Activated naive CD4-positive, alpha-beta T cell treated with anti-CD3 and anti-CD28 coated beads for 36 hours (primary cell): ENCODE measurements around the gene ZFHX3. TPM values are rescaled to one million over a fixed set of nuclear protein-coding genes. Genes with fewer than 3 reads are reported as not detected.

Experiments used
- CTCF ChIA-PET: fragments of 350-600 bp; sonication (Branson Sonifier 250); formaldehyde crosslinking; loops from one replicate; lab custom pipeline; 2021; ENCODE audit warnings: antibody characterized with exemption; lab: Charles Lee
- DNase-seq: peaks from one replicate; pipeline ENCODE4 v3.0.0-alpha.2; 2020
- H3K27ac Mint-ChIP-seq: one replicate; pipeline ENCODE4 v1.8.0; 2021; ENCODE audit warnings: mild to moderate bottlenecking, mixed read lengths
- H3K27me3 Mint-ChIP-seq: one replicate; pipeline ENCODE4 v1.8.0; 2021; ENCODE audit warnings: low read depth, mixed read lengths
- H3K36me3 Mint-ChIP-seq: one replicate; pipeline ENCODE4 v1.8.0; 2021; ENCODE audit warnings: low read depth, mixed read lengths
- H3K4me1 Mint-ChIP-seq: one replicate; pipeline ENCODE4 v1.8.0; 2021; ENCODE audit warnings: low read depth, mixed read lengths
- H3K4me3 Mint-ChIP-seq: one replicate; pipeline ENCODE4 v1.8.0; 2021; ENCODE audit warnings: mild to moderate bottlenecking, moderate library complexity, mixed read lengths
- H3K9me3 Mint-ChIP-seq: one replicate; pipeline ENCODE4 v1.8.0; 2021; ENCODE audit warnings: mixed read lengths
- intact Hi-C: fragments of 100-400 bp; cut with micrococcal nuclease; formaldehyde crosslinking; loops from one replicate; pipeline ENCODE4 v1.15.1; 2023
- total RNA-seq, 2 experiments: library from RNA; stranded (reverse); gene quantifications; one replicate each; pipeline ENCODE4 v1.2.3, GENCODE V29; 2021

The ZFHX3 gene
- total RNA-seq, 2 experiments from 2014 or later: 0.44 to 0.72 TPM

DNA sequence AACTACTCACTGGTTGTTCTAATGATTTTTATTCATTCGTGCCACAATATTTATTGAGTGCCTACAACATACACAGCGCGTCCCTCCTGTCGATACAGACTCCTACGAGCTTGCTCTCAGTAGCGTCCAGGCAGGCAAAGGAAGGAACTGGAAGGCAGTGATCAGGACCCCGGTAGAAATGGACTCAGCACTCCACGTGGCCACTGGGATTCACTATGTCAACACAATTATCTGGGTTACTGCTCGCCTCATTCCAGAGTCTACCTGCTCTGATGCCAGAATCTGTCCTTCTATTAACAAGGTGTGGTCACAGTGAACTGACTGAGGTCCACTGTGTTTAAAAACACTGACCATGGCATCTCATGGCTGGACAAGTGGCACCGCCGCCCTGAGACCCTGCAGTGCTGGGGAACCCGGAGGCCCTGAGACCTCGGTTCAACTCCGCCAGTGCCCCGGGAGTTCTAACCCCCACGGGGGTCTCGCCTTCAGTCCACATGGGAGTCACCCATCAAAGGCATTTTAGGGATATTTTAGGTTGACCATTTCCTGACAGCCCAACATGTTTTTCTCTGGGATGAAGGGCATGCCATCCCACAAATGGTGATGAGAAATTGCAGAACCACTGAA lies 71.4 kb downstream of the ZFHX3 start:
- no peak for DNase-seq
- Mint-ChIP-seq H3K4me3 (no peak overlapping the region), H3K9me3 (no peaks in the 10 kb centered on the region), H3K4me1 (no peaks in the 10 kb centered on the region), H3K27ac (no peak overlapping the region), H3K36me3 (no peaks in the 10 kb centered on the region), H3K27me3 (no peaks in the 10 kb centered on the region)
- intact Hi-C loops: no loop called here
- CTCF ChIA-PET: no interaction called here

DNA sequence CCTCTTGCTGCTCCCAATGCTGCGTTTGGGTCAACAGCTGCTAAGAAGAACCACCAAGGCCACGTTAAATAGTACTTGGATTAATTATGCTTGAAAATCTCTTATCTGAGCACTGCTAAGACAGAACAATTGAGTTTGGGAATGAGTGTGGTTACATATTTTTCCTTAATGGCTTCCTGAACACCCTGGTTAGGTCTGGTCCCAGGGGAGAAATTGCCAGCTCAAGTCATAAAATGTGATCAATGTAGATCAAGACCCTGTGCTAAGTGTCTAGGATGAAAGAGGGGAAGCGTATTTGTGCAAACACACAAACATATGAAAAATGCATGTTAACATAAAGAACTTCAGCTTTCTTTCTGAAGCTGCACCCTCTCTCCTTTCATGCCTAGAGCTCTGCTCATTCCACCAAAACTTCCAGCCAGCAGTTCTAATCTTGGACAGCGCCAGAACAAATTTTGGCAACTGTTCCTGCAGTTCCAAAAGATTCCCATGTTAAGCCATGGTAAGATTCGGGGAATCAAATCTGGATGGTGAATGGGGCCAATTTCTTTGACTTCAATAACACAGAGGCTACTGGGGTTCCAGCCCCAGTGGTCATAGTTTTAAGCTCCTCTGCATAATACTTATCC lies 72.0 kb downstream of the ZFHX3 start:
- Mint-ChIP-seq H3K4me1 (no peaks in the 10 kb centered on the region), H3K27ac (no peak overlapping the region), H3K27me3 (no peaks in the 10 kb centered on the region), H3K9me3 (no peaks in the 10 kb centered on the region), H3K36me3 (no peaks in the 10 kb centered on the region), H3K4me3 (no peak overlapping the region)
- intact Hi-C loops: no loop called here
- CTCF ChIA-PET: no interaction called here
- DNase-seq: no peak

DNA sequence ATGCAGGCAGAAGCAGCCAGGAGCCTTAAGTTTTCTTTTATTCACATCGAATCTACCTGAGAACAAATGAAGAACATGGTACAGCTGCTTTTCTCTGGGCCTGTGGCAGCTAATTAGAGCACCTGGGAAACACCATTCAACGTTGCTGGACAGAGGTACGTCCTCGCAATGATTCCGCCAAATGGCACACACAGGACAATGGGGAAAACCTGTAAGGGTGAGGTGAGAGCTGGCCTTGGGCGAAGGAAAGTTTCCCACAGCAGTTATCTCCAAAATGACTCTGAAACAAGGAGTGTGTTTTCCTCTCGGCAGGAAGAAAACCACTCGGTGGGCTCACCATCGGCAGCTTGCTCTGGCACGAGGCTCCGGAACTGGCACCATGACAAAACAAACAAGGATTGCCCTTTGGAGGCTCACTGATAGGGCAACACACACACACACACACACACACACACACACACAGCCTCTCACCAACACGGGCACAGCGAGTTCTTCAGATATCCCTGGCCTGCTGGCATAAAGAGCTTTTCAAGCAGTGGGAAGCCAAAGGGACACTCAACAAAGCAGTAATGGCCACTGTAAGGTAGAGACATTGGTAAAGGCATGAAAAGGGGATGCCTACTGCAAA lies 73.7 kb downstream of the ZFHX3 start:
- H3K4me1 Mint-ChIP-seq: no peaks in the 10 kb centered on the region
- H3K36me3 Mint-ChIP-seq: no peaks in the 10 kb centered on the region
- CTCF ChIA-PET: no interaction called here
- no peak for DNase-seq
- intact Hi-C loops: no loop called here
- no peak overlapping the region for H3K4me3 Mint-ChIP-seq
- H3K27me3 Mint-ChIP-seq: no peaks in the 10 kb centered on the region
- no peak overlapping the region for H3K27ac Mint-ChIP-seq
- no peaks in the 10 kb centered on the region for H3K9me3 Mint-ChIP-seq

GRCh38 chr16:72972878-72973571 lies 74.9 kb downstream of the ZFHX3 start:
- no peak for DNase-seq
- H3K9me3 Mint-ChIP-seq: no peaks in the 10 kb centered on the region
- intact Hi-C loops: no loop called here
- CTCF ChIA-PET: no interaction called here
- no peaks in the 10 kb centered on the region for H3K4me1 Mint-ChIP-seq
- H3K27me3 Mint-ChIP-seq: no peaks in the 10 kb centered on the region
- no peak overlapping the region for H3K27ac Mint-ChIP-seq
- no peak overlapping the region for H3K4me3 Mint-ChIP-seq
- no peaks in the 10 kb centered on the region for H3K36me3 Mint-ChIP-seq

GRCh38 chr16:72971370-72971769 lies 76.6 kb downstream of the ZFHX3 start:
- CTCF ChIA-PET: no interaction called here
- H3K27ac Mint-ChIP-seq: no peak overlapping the region
- no peaks in the 10 kb centered on the region for H3K27me3 Mint-ChIP-seq
- no peak for DNase-seq
- no peaks in the 10 kb centered on the region for H3K4me1 Mint-ChIP-seq
- H3K36me3 Mint-ChIP-seq: no peaks in the 10 kb centered on the region
- intact Hi-C loops: no loop called here
- no peaks in the 10 kb centered on the region for H3K9me3 Mint-ChIP-seq
- H3K4me3 Mint-ChIP-seq: no peak overlapping the region

GRCh38 chr16:72970656-72971055 lies 77.3 kb downstream of the ZFHX3 start:
- intact Hi-C loops: no loop called here
- no peaks in the 10 kb centered on the region for H3K9me3 Mint-ChIP-seq
- no peaks in the 10 kb centered on the region for H3K36me3 Mint-ChIP-seq
- H3K4me1 Mint-ChIP-seq: no peaks in the 10 kb centered on the region
- no peak for DNase-seq
- H3K27me3 Mint-ChIP-seq: no peaks in the 10 kb centered on the region
- CTCF ChIA-PET: no interaction called here
- H3K27ac Mint-ChIP-seq: no peak overlapping the region
- no peak overlapping the region for H3K4me3 Mint-ChIP-seq

- CTCF ChIA-PET: no interaction called here
- intact Hi-C loops: no loop called here
- no peaks in the 10 kb centered on the region for H3K36me3 Mint-ChIP-seq
- H3K9me3 Mint-ChIP-seq: no peaks in the 10 kb centered on the region
- no peak overlapping the region for H3K27ac Mint-ChIP-seq
- no peaks in the 10 kb centered on the region for H3K4me1 Mint-ChIP-seq
- H3K27me3 Mint-ChIP-seq: no peaks in the 10 kb centered on the region
- DNase-seq: no peak
- H3K4me3 Mint-ChIP-seq: no peak overlapping the region
Measured at GRCh38 chr16:72969812-72970211, 78.1 kb downstream of the ZFHX3 start.

DNA sequence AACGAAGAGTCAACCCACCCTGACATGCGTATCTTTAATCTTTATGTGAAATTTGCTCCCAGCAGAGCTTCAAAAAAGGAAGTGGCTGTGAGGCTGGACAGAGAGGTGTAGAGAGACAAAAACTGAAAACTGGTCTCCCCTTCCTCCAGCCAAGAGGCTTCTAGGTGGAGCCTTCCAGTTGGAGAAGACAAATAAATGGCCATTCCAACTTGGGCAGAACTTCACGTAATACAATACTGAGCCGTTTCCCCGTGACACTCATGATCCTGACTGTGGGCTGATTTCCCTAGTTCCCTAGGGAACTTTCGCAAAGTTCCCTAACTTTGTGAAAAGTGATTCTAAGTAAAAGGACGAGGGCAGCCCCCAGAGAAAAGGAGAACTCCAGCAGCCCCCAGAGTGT lies 78.8 kb downstream of the ZFHX3 start:
- DNase-seq: no peak
- CTCF ChIA-PET: no interaction called here
- Mint-ChIP-seq H3K9me3 (no peaks in the 10 kb centered on the region), H3K4me3 (no peak overlapping the region), H3K36me3 (no peaks in the 10 kb centered on the region), H3K27me3 (no peaks in the 10 kb centered on the region), H3K27ac (no peak overlapping the region), H3K4me1 (no peaks in the 10 kb centered on the region)
- intact Hi-C loops: no loop called here

GRCh38 chr16:72967941-72968340 lies 80.0 kb downstream of the ZFHX3 start:
- no peaks in the 10 kb centered on the region for H3K9me3 Mint-ChIP-seq
- H3K4me3 Mint-ChIP-seq: no peak overlapping the region
- no peak overlapping the region for H3K27ac Mint-ChIP-seq
- intact Hi-C loops: no loop called here
- CTCF ChIA-PET: no interaction called here
- no peak for DNase-seq
- H3K27me3 Mint-ChIP-seq: no peaks in the 10 kb centered on the region
- no peaks in the 10 kb centered on the region for H3K36me3 Mint-ChIP-seq
- H3K4me1 Mint-ChIP-seq: no peaks in the 10 kb centered on the region

DNA sequence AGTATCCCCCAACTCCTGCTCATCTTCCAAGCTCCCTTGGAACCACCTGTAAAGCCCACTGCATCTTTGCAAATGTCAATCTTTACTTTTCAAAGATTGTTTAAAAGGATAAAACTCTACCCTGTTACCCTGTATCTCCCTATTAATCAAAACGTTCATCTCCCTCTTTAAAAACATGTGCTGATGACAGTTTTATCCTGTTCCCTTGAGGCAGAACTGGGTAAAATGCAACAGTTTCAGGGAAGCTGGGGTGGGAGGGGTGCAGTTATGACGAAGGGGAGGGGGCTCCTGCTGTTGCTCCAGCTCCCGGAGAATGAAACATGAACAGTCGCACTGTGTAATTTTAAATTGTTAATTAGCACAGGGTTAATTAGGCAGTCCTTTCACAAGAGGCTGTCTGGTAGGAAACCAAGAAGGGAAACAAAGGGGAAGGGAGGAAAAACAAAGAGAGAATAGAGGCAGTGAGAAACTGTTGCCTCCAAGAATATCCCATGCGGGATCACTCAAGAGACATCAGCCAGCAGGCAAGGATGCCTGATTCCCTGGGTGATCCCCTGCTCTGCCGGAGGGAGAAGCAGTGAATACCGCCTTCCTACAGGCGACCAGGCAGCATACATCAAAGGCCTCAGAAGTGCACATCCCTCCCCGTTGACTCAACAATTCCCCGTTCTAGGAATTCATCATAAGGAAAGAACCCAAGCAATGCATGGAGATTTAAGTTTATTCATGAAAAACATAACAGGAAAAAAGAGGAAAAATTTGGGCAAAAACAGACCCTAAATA lies 84.2 kb downstream of the ZFHX3 start:
- Mint-ChIP-seq H3K27ac (no peak overlapping the region), H3K9me3 (no peaks in the 10 kb centered on the region), H3K27me3 (no peaks in the 10 kb centered on the region), H3K4me1 (no peaks in the 10 kb centered on the region), H3K4me3 (no peak overlapping the region), H3K36me3 (no peaks in the 10 kb centered on the region)
- intact Hi-C loops: no loop called here
- DNase-seq: no peak
- CTCF ChIA-PET: no interaction called here

DNA sequence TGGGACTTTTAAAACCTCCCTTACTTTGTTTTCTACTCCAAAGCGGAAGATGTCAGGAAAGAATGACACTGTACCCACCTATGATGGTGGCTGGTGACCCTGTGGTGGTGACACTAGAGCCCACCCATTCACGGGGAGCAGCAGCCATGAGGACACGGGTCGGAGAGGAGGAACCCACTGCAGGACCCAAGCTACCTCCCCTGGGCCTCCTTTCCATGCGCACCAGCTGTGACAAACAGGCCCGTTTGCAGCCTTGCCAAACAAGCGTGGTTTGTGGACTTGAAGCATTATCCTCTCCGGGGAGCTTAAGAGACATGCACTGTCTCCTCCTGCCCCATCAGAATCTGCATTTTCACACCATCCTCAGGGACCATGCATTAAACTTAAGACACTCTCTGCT lies 85.6 kb downstream of the ZFHX3 start:
- Mint-ChIP-seq H3K4me3 (no peak overlapping the region), H3K9me3 (no peaks in the 10 kb centered on the region), H3K4me1 (no peaks in the 10 kb centered on the region), H3K27ac (no peak overlapping the region), H3K36me3 (no peaks in the 10 kb centered on the region), H3K27me3 (no peaks in the 10 kb centered on the region)
- intact Hi-C loops: no loop called here
- CTCF ChIA-PET: no interaction called here
- DNase-seq: no peak

- intact Hi-C loops: no loop called here
- no peaks in the 10 kb centered on the region for H3K27me3 Mint-ChIP-seq
Measured at GRCh38 chr16:72961863-72962262, 86.1 kb downstream of the ZFHX3 start.

More at GRCh38 chr16:72961863-72962262, 86.1 kb downstream of the ZFHX3 start:
- Mint-ChIP-seq H3K9me3 (no peaks in the 10 kb centered on the region), H3K36me3 (no peaks in the 10 kb centered on the region), H3K4me3 (no peak overlapping the region), H3K4me1 (no peaks in the 10 kb centered on the region), H3K27ac (no peak overlapping the region)
- CTCF ChIA-PET: no interaction called here
- DNase-seq: no peak
